ENCODE results near the gene CEP104. TPM values are rescaled to one million over a fixed set of nuclear protein-coding genes. Genes with fewer than 3 reads are reported as not detected.

The CEP104 gene
- polyA plus RNA-seq, 1 of the 3 experiments (the other 2 are of a cell fraction), result 19.2 TPM

DNA sequence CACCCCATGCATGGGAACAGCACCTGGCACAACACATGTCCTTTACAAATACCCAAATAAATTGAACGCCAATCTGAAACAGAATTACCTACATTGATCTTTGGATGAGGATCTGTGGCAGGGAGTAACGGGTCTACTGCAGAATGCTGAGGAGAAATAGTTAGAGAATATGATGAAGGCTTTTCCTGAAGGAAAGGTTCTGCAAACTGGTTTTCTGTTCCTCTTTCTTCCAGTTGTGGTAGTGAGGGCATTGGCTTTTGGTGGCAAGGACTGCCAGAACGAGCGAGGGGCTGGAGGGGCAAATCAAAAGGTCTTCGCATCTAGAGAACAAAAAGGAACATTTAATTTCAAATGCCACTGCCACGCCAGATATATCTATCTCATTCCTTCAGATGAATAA is 19.8 kb downstream of the CEP104 start (continued):
- TF ChIP-seq, protein P1, sequence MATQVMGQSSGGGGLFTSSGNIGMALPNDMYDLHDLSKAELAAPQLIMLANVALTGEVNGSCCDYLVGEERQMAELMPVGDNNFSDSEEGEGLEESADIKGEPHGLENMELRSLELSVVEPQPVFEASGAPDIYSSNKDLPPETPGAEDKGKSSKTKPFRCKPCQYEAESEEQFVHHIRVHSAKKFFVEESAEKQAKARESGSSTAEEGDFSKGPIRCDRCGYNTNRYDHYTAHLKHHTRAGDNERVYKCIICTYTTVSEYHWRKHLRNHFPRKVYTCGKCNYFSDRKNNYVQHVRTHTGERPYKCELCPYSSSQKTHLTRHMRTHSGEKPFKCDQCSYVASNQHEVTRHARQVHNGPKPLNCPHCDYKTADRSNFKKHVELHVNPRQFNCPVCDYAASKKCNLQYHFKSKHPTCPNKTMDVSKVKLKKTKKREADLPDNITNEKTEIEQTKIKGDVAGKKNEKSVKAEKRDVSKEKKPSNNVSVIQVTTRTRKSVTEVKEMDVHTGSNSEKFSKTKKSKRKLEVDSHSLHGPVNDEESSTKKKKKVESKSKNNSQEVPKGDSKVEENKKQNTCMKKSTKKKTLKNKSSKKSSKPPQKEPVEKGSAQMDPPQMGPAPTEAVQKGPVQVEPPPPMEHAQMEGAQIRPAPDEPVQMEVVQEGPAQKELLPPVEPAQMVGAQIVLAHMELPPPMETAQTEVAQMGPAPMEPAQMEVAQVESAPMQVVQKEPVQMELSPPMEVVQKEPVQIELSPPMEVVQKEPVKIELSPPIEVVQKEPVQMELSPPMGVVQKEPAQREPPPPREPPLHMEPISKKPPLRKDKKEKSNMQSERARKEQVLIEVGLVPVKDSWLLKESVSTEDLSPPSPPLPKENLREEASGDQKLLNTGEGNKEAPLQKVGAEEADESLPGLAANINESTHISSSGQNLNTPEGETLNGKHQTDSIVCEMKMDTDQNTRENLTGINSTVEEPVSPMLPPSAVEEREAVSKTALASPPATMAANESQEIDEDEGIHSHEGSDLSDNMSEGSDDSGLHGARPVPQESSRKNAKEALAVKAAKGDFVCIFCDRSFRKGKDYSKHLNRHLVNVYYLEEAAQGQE (IDR thresholded peaks at IDR 0.05; ENCODE audit: low read depth, low read length), result no peak
- no peak for TF ChIP-seq YY1 (IDR thresholded peaks at IDR 0.05; ENCODE audit: low read depth)
- TF ChIP-seq, protein P2, sequence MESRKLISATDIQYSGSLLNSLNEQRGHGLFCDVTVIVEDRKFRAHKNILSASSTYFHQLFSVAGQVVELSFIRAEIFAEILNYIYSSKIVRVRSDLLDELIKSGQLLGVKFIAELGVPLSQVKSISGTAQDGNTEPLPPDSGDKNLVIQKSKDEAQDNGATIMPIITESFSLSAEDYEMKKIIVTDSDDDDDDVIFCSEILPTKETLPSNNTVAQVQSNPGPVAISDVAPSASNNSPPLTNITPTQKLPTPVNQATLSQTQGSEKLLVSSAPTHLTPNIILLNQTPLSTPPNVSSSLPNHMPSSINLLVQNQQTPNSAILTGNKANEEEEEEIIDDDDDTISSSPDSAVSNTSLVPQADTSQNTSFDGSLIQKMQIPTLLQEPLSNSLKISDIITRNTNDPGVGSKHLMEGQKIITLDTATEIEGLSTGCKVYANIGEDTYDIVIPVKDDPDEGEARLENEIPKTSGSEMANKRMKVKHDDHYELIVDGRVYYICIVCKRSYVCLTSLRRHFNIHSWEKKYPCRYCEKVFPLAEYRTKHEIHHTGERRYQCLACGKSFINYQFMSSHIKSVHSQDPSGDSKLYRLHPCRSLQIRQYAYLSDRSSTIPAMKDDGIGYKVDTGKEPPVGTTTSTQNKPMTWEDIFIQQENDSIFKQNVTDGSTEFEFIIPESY (IDR thresholded peaks at IDR 0.05; ENCODE audit: borderline replicate concordance, low read depth), result no peak

DNA sequence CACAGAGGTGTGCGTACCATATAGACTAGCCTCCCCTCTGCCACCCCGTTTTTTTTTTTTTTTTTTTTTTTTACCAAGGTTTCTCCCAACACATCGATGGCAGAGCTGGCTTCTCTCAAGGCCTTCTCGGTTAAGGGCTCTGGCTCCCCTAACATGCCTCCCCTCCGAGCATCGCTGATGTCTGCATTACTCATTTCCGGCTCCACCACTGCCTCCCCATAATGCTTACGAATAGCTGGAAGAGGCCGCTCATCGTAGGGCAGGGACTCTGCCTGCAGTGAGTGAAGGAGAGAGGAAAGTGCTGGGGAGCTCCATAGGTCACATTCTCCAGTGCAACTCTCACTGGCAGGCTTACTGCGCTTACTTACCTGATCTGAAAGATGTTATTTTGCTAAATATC is 20.6 kb downstream of the CEP104 start:
- Histone ChIP-seq H3K4me2 (no peak overlapping the region), H3K9ac (no peak overlapping the region), H3K4me3 (ENCODE audit: low read depth in 2 of 2, low read length in 1 of 2) (no peak overlapping the region), H3K9me2 (no peaks in the 10 kb centered on the region), H3K27ac (ENCODE audit: low read depth in 2 of 2, low read length in 1 of 2) (no peak overlapping the region), H3K36me3 (replicated peaks in 1 of 2; ENCODE audit: control insufficient read depth in 1 of 2, insufficient read depth in 2 of 2, low read length in 1 of 2) (peaks cover 25 to 40% of the 10 kb centered on the region in 2 experiments), H3K79me2 (ENCODE audit: insufficient read depth) (no peaks in the 10 kb centered on the region), H3K4me1 (ENCODE audit: control insufficient read depth in 1 of 2, insufficient read depth in 2 of 2, low read depth in 1 of 2, low read length in 1 of 2) (peaks cover 3 to 7% of the 10 kb centered on the region in 2 experiments; a peak in 2 of 4 replicates), H3F3A (replicated peaks; ENCODE audit: insufficient read depth) (peaks cover 1% of the 10 kb centered on the region), H4K20me1 (ENCODE audit: insufficient read depth) (no peaks in the 10 kb centered on the region), H3K27me3 (ENCODE audit: insufficient read depth) (no peaks in the 10 kb centered on the region), H3K9me3 (no peaks in the 10 kb centered on the region), H2AFZ (ENCODE audit: low read depth) (no peak overlapping the region)
- POLR2A ChIA-PET, result no interaction called here
- TF ChIP-seq EP300 (IDR thresholded peaks at IDR 0.05; ENCODE audit: borderline replicate concordance in 1 of 2, low read depth in 1 of 2, low read length in 1 of 2), result no peak
- TF ChIP-seq, protein P3, sequence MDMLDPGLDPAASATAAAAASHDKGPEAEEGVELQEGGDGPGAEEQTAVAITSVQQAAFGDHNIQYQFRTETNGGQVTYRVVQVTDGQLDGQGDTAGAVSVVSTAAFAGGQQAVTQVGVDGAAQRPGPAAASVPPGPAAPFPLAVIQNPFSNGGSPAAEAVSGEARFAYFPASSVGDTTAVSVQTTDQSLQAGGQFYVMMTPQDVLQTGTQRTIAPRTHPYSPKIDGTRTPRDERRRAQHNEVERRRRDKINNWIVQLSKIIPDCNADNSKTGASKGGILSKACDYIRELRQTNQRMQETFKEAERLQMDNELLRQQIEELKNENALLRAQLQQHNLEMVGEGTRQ (IDR thresholded peaks at IDR 0.05; ENCODE audit: borderline replicate concordance, low read depth, low read length), result no peak
- no peak for TF ChIP-seq GABPA (IDR thresholded peaks at IDR 0.05; ENCODE audit: low read depth)
- no peak for TF ChIP-seq RFX5 (IDR thresholded peaks at IDR 0.05; ENCODE audit: low read length)
- no peak for TF ChIP-seq POLR2AphosphoS5 (IDR thresholded peaks at IDR 0.05; ENCODE audit: low read depth, low read length)
- TF ChIP-seq TAF1 (IDR thresholded peaks at IDR 0.05; ENCODE audit: borderline replicate concordance, low read depth, low read length), result no peak
- TF ChIP-seq FOXJ3 (CRISPR knock-in tag; IDR thresholded peaks at IDR 0.05), result no peak
- TF ChIP-seq FOXM1 (IDR thresholded peaks at IDR 0.05; ENCODE audit: low read depth), result no peak
- TF ChIP-seq MXI1 (IDR thresholded peaks at IDR 0.05; ENCODE audit: low read depth, low read length), result no peak
- TF ChIP-seq, protein P1 (IDR thresholded peaks at IDR 0.05; ENCODE audit: low read depth, low read length), result no peak
- TF ChIP-seq RAD21 (IDR thresholded peaks at IDR 0.05; ENCODE audit: low read length), result no peak
- TF ChIP-seq SIN3A (IDR thresholded peaks at IDR 0.05; ENCODE audit: borderline replicate concordance, low read depth, low read length), result no peak
- TF ChIP-seq, protein P4, sequence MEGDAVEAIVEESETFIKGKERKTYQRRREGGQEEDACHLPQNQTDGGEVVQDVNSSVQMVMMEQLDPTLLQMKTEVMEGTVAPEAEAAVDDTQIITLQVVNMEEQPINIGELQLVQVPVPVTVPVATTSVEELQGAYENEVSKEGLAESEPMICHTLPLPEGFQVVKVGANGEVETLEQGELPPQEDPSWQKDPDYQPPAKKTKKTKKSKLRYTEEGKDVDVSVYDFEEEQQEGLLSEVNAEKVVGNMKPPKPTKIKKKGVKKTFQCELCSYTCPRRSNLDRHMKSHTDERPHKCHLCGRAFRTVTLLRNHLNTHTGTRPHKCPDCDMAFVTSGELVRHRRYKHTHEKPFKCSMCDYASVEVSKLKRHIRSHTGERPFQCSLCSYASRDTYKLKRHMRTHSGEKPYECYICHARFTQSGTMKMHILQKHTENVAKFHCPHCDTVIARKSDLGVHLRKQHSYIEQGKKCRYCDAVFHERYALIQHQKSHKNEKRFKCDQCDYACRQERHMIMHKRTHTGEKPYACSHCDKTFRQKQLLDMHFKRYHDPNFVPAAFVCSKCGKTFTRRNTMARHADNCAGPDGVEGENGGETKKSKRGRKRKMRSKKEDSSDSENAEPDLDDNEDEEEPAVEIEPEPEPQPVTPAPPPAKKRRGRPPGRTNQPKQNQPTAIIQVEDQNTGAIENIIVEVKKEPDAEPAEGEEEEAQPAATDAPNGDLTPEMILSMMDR (IDR thresholded peaks at IDR 0.05), result no peak
- no peak for TF ChIP-seq TCF12 (IDR thresholded peaks at IDR 0.05)
- TF ChIP-seq, protein P5, sequence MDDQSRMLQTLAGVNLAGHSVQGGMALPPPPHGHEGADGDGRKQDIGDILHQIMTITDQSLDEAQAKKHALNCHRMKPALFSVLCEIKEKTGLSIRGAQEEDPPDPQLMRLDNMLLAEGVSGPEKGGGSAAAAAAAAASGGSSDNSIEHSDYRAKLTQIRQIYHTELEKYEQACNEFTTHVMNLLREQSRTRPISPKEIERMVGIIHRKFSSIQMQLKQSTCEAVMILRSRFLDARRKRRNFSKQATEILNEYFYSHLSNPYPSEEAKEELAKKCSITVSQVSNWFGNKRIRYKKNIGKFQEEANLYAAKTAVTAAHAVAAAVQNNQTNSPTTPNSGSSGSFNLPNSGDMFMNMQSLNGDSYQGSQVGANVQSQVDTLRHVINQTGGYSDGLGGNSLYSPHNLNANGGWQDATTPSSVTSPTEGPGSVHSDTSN (IDR thresholded peaks at IDR 0.05), result no peak
- no peak for TF ChIP-seq NRF1 (IDR thresholded peaks at IDR 0.05; ENCODE audit: low read depth, low read length)
- WGBS (ENCODE audit: low lambda C conversion rate), result 87% methylated on average over 11 of the region's 11 CpGs
- DNase-seq, result no peak
- CTCF ChIA-PET, result no interaction called here

Measured in SK-N-SH (cell line).